HG03520 (cell line): ENCODE measurements around the gene CDCA5.
"Not testable (repeated sequence)": the region's sequence is repeated elsewhere in the genome, so short reads cannot be mapped to it uniquely, and the experiment has no call there.

ENCODE experiments used
- ATAC-seq: cut with Tn5 transposase; IDR thresholded peaks from one replicate; pipeline ENCODE4 v1.9.1; 2021; ENCODE audit warnings: mild to moderate bottlenecking, moderate library complexity; ENCODE audit not compliant: unreplicated experiment

Gene CDCA5

DNA sequence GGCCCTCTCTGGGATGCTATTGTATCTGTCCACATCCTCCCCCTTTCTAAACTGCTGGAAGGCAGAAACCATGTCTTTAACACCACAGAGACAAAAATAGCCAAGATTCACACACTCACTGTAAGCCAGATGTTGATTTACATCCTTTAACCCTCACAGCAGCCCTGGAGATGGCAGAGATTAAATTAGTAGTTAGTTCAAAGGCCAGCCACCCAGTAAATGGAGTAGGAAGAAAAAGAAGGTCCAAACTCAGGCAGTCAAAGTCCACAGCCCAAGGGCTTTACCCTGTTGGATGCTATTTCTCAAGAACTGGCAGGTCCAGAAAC is 35.8 kb upstream of the CDCA5 start:
- ATAC-seq, result no peak

- not testable (repeated sequence) for ATAC-seq
These were observed 35.2 kb upstream of the CDCA5 start for GRCh38 chr11:65118891-65119669.

DNA sequence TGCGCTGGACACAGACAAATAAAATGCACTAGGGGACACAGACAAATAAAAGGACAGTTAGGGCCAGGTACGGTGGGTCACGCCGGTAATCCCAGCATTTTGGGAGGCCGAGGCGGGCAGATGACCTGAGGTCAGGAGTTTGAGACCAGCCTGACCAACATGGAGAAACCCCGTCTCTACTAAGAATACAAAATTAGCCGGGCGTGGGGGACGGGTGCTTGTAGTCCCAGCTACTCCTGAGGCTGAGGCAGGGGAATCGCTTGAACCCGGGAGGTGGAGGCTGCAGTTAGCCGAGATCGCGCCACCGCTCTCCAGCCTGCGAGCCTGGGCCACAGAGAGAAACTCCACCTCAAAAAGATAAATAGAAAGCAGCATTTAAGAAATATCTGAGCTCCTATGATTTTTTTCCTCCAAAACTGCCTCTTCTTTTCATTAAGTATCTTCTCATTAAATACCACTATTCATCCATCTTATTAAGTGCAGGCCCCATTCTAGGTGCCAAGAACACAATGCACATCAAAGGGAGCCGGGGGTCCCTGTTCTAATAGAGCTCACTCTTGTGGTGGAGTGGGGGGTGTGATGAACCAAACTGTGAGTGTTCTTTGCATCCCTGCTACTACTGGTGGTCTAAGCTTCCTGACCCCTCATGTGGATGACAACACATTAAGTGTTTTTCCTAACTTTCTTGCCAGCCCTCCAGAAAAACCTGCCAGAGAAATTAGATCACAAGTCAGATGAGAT is 34.4 kb upstream of the CDCA5 start:
- ATAC-seq, result no peak

DNA sequence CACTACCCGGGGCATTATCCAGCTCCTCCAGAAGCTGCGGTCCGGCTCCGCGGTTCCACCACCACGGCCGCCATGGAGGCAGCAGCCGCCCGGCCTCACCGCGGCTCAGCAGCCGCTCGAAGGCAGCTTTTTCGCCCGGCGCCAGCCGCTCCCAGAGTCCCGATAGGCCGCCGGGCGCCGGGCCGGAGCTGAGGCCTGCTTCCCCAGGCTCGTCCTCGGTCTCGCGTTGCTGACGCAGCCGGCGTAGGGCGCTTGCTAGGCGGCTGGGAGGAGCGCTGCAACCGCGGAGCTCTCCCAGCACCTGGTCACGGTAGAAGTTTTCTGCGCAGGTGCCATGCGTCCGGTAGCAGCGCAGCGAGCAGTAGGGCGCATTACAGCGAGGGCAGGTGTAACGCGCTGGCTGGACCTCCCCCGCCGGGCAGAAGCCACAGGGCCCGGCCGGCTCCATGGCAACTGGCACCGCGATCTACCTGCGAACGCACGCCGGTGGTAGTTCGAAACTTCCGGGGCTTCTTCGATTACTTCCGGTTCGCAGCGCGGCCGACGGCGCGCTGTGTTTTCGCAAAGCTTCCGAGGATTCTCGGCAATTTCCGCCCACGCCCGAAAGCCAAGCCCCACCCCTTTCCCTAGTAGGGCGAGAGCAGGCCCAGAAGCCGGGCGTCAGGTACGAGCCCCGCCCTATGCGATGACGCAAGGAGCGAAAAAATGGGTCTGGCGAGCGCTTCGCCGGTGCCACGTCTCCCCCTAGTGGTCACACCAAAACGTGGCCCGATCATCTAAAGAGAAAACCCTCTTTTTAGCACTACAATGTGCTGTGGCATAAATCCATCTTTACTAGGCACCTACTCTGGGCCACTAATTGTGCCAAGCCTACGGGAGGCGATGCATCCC is 33.6 kb upstream of the CDCA5 start, which contains the start of gene ZNHIT2:
TSS of gene ZNHIT2 (minus strand) at position 496 of the 891 bp plus-strand sequence. CDS start at position 448, 48 bp downstream.
- peak; percentile 49 for ATAC-seq

- no peak for ATAC-seq
These were observed 32.7 kb upstream of the CDCA5 start for GRCh38 chr11:65116370-65117205.

DNA sequence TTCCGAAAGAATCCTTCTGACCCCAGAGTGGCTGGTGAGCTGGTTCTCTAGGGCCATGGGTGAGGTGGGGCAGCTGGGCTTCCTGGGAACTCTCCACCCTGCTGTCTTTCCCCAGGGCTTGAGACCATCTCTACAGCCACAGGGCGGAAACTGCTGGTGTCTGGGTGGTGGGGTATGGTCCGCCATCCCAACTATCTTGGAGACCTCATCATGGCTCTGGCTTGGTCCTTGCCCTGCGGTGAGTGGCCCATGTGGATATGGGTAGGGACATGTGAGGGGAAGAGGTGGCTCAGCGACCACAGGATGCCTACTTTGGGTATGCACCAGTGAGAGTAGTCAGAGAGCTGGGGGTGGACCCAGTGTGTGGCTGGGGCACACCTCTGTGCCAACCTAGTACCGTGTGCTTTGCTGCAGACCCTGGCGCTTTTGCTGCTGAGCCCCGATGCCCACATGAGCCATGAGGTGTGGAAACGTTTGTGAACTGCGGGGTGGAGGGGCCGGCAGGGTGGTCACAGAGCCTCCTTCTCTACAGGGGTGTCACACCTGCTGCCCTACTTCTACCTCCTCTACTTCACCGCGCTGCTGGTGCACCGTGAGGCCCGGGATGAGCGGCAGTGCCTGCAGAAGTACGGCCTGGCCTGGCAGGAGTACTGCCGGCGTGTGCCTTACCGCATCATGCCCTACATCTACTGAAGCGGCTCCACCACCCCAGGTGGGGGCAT is 31.7 kb upstream of the CDCA5 start:
- ATAC-seq, result no peak

- no peak for ATAC-seq
These were observed 30.8 kb upstream of the CDCA5 start for GRCh38 chr11:65114538-65115171.

DNA sequence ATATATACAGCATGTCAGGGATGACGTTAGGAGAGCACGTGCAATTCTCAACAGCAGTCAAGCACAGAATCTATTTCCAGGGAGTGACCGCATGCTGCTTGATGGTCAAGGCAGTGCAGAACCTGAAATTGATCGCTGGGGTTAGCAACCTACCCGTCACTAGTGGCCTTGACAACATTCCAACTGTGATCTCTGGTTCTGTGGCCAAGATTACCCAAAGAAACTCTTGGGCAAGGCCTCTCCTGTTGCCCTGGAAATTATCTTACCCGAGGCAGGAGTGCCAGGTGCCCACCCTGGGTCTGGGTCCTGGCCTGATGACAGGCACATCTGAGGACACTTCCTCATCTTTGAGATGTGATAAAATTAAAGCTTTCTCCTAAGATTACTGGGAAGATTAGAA is 30.0 kb upstream of the CDCA5 start:
- no peak for ATAC-seq

GRCh38 chr11:65113361-65113756 is 29.5 kb upstream of the CDCA5 start:
- ATAC-seq, result no peak

DNA sequence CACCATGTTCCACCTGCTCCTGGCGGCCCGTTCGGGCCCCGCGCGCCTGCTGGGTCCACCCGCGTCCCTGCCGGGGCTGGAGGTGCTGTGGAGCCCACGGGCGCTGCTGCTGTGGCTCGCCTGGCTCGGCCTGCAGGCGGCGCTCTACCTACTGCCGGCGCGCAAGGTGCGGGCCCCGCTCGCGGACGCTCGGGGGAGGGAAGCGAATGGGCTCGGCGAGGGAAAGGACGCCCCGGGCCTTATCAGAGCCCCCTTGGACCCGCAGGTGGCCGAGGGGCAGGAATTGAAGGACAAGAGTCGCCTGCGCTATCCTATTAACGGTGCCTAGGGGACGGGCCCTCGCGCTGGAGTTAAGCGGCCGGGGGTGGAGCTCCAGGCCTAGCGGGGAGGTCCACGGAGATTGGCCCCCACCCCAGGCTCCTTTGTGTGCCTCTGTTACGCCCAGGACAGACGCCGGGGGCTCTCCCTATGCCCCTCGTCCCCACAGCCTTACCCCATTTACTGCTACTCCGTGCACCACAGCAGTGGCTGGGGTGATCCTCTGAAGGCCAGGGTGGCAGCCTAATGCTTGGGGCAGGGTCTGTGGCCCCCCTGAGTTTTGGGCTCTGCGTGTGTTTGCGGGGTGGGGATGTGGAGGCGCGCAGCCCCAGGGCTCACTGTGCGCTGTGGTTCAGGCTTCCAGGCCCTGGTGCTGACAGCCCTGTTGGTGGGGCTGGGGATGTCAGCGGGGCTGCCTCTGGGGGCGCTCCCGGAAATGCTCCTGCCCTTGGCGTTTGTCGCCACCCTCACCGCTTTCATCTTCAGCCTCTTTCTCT is 28.9 kb upstream of the CDCA5 start:
- no peak for ATAC-seq

- peak; percentile 53 for ATAC-seq
These were observed 28.1 kb upstream of the CDCA5 start, which contains the start of gene TM7SF2 for GRCh38 chr11:65111744-65112545. Gene TM7SF2 (plus strand): TSS chr11:65111872. CDS start chr11:65112016, 144 bp downstream.

DNA sequence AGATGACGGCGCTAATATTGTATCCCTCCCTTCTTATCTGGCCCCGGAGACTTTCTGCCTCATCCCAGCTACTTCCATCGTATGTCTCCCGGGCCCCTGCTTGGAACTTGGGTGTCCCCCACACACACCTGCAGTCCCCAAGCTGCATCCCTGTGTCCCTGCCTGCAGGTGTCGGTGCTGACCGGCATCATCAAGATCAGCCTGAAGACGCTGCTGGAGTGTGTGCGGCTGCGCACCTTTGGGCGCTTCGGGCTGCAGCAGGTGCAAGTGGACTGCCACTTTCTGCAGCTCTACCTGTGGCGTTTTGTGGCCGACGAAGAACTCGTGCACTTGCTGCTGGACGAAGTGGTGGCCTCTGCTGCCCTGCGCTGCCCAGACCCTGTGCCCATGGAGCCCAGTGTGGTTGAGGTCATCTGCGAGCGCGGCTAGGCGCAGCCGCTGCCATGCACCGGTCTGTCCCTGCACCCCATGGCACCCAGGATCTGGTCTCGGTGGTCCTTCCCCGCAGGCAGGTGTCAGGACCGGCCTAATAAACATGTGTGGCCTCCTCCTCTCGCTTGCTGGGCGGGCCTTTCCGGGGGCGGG is 27.4 kb upstream of the CDCA5 start:
- ATAC-seq, result no peak

DNA sequence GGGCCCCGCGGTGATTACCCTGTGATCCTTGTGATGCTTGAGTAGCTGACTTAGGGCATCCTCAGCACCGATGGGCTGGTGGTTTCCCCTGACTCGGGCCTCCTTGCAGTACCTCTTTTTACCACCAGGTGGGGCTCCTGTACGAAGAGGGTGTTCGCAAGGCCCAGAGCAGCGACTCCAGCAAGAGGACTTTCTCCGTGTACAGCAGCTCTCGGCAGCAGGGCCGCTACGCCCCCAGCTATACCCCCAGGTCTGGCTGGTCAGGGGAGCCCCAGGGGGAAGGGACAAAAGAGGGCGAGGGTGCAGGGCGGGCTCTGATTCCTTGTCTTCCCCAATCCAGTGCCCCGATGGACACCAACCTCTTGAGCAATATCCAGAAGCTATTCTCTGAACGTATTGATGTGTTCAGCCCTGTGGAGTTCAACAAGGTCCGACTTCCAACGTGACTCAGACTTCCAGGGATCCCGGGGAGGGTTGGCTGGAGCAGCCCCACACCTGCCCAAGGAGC is 26.6 kb upstream of the CDCA5 start:
- ATAC-seq, result peak; percentile 33

GRCh38 chr11:65109231-65110198 is 25.7 kb upstream of the CDCA5 start:
- ATAC-seq, result no peak

DNA sequence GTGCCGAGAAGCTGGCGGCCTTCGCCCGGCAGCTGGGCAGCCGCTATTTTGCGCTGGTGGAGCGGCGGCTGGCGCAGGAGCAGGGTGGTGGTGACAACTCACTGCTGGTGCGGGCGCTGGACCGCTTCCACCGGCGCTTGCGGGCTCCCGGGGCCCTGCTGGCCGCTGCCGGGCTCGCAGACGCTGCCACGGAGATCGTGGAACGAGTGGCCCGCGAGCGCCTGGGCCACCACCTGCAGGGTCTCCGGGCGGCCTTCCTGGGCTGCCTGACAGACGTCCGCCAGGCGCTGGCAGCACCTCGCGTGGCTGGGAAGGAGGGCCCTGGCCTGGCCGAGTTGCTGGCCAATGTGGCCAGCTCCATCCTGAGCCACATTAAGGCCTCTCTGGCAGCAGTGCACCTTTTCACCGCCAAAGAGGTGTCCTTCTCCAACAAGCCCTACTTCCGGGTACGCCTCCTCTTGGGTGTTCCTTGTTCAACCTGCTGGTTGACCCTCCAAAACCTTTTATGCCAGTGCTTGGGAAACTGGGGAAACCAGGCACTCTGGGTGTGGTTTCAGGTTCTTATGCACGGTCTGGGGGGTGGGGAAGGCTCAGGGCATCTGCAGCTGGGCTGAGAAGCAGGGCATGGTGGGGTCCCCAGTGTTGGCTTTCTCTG is 24.8 kb upstream of the CDCA5 start:
- ATAC-seq, result no peak
